Upper lobe of left lung (tissue), 6 donors: ENCODE measurements around the gene CFAP157. TPM values are rescaled to one million over a fixed set of nuclear protein-coding genes. Genes with fewer than 3 reads are reported as not detected.

Source experiments
- ATAC-seq, 2 donors: fragments of 200-7000 bp; cut with Tn5 transposase; one replicate each; pipeline ENCODE4 v1.9.1; 2022; ENCODE audit warnings: mild to moderate bottlenecking in 2 of 2, moderate library complexity in 2 of 2; ENCODE audit not compliant: low FRiP score in 2 of 2
- DNase-seq, 2 donors: peaks; one replicate each; pipeline ENCODE4 v3.0.0-alpha.2; 2019 to 2020
- H3K27ac ChIP-seq, 4 donors: fragments of 200-600 bp; sonication (generic); one replicate each; pipeline ENCODE4 v1.5.1; 2016 to 2019
- H3K27me3 ChIP-seq, 4 donors: fragments of 200-600 bp; sonication (generic); one replicate each; pipeline ENCODE4 v1.5.1; 2017 to 2019
- H3K36me3 ChIP-seq, 4 donors: fragments of 200-600 bp; sonication (generic); one replicate each; pipeline ENCODE4 v1.5.1; 2016 to 2019
- H3K4me1 ChIP-seq, 4 donors: fragments of 200-600 bp; sonication (generic); one replicate each; pipeline ENCODE4 v1.5.1; 2018 to 2019
- H3K4me3 ChIP-seq, 4 donors: fragments of 200-600 bp; sonication (generic); one replicate each; pipeline ENCODE4 v1.5.1; 2017 to 2019; ENCODE audit warnings: mild to moderate bottlenecking in 2 of 4, moderate library complexity in 1 of 4
- H3K9me3 ChIP-seq, 4 donors: fragments of 200-600 bp; sonication (generic); one replicate each; pipeline ENCODE4 v1.5.1; 2018 to 2019
- CTCF ChIP-seq, 6 experiments: fragments of 450-650 bp in 4 of 6; fragments of 200-600 bp in 2 of 6; sonication (generic) in 2 of 6; IDR thresholded peaks; one replicate each; pipeline ENCODE4 v1.5.1; 2016 to 2019; ENCODE audit warnings: antibody characterized with exemption in 6 of 6
- EP300 ChIP-seq, 4 donors: sonication (generic); formaldehyde crosslinking; IDR thresholded peaks; one replicate each; pipeline ENCODE4 v1.5.1; 2017; ENCODE audit warnings: antibody characterized with exemption in 4 of 4, control low read depth in 2 of 4
- POLR2A ChIP-seq, 4 donors: fragments of 450-650 bp; IDR thresholded peaks; one replicate each; pipeline ENCODE4 v1.5.1; 2016 to 2017; ENCODE audit warnings: antibody characterized with exemption in 4 of 4, mild to moderate bottlenecking in 2 of 4
- POLR2AphosphoS5 ChIP-seq, 2 donors: sonication (generic); formaldehyde crosslinking; IDR thresholded peaks; one replicate each; pipeline ENCODE4 v1.5.1; 2017; ENCODE audit warnings: antibody characterized with exemption in 2 of 2
- WGBS, 2 donors: methylation state at CpG; one replicate each; pipeline ENCODE4 v1.1.5; 2017 to 2018; 5-methylcytosine and 5-hydroxymethylcytosine counted together
- total RNA-seq, 6 donors: library from RNA; depleted of rRNA in 4 of 6; stranded (reverse); fragments of >200 nt in 4 of 6; gene quantifications; one replicate each; pipeline versions ENCODE4 v1.1.0 to v1.2.1, GENCODE V29; 2016 to 2021
- donor health status: DM: no; HTN: no; CAD: no; lungs with moderate emphysema.
- donor health status: DM: no; HTN: yes; CAD: no; lungs with severe emphysema.

The CFAP157 gene
- total RNA-seq, 6 donors from 2014 or later: 0.77 to 125 (median 37.0) TPM

- Histone ChIP-seq H3K4me1 (peaks cover 4 to 26% (median 14%) of the 10 kb centered on the region in 4 donors), H3K4me3 (peak overlapping the region in 1 of 4 donors; percentile 47), H3K27ac (peak overlapping the region in 3 of 4 donors; percentile 56 to 89 (median 87)), H3K27me3 (peaks cover 0 to 16% (median 4%) of the 10 kb centered on the region in 4 donors), H3K36me3 (peaks cover 0 to 57% (median 35%) of the 10 kb centered on the region in 4 donors), H3K9me3 (no peaks in the 10 kb centered on the region)
- 59 to 64% methylated on average over 7 to 8 of the region's 8 CpGs for WGBS, 2 donors
- no peak for TF ChIP-seq POLR2AphosphoS5 (IDR thresholded peaks at IDR 0.05)
- TF ChIP-seq POLR2A (IDR thresholded peaks at IDR 0.05): no peak
- TF ChIP-seq EP300 (IDR thresholded peaks at IDR 0.05): no peak
- no peak for TF ChIP-seq CTCF (IDR thresholded peaks at IDR 0.05)
- DNase-seq (no peak), ATAC-seq (no peak)
These were observed 46.8 kb downstream of the CFAP157 start for GRCh38 chr9:127753622-127754021.

GRCh38 chr9:127754099-127755060, 47.6 kb downstream of the CFAP157 start:
- ATAC-seq (peak in 1 of 2 donors; percentile 23), DNase-seq (peak in 1 of 2 donors; percentile 80)
- H3K27ac ChIP-seq: peak overlapping the region; percentile 56 to 89 (median 74)
- H3K9me3 ChIP-seq: no peaks in the 10 kb centered on the region
- WGBS, 2 donors: 51 to 54% methylated on average over 27 to 58 of the region's 86 CpGs
- TF ChIP-seq CTCF (IDR thresholded peaks at IDR 0.05) (no peak), EP300 (IDR thresholded peaks at IDR 0.05) (no peak), POLR2AphosphoS5 (IDR thresholded peaks at IDR 0.05) (no peak), POLR2A (IDR thresholded peaks at IDR 0.05) (no peak)
- H3K4me1 ChIP-seq: peaks cover 4 to 30% (median 14%) of the 10 kb centered on the region in 4 donors
- H3K4me3 ChIP-seq: peak overlapping the region in 3 of 4 donors; percentile 31 to 47 (median 38)
- peaks cover 0 to 16% (median 4%) of the 10 kb centered on the region in 4 donors for H3K27me3 ChIP-seq
- peaks cover 0 to 56% (median 27%) of the 10 kb centered on the region in 4 donors for H3K36me3 ChIP-seq

- WGBS, 2 donors: 44 to 57% methylated on average over 10 to 30 of the region's 61 CpGs
These were observed 48.6 kb downstream of the CFAP157 start for GRCh38 chr9:127755061-127756060.

More at GRCh38 chr9:127755061-127756060, 48.6 kb downstream of the CFAP157 start:
- Histone ChIP-seq H3K27me3 (peaks cover 0 to 16% (median 4%) of the 10 kb centered on the region in 4 donors), H3K4me3 (peak overlapping the region in 3 of 4 donors; percentile 31 to 47 (median 38)), H3K27ac (peak overlapping the region; percentile 56 to 89 (median 74)), H3K4me1 (peaks cover 4 to 30% (median 14%) of the 10 kb centered on the region in 4 donors), H3K36me3 (peaks cover 0 to 53% (median 20%) of the 10 kb centered on the region in 4 donors), H3K9me3 (no peaks in the 10 kb centered on the region)
- no peak for TF ChIP-seq CTCF (IDR thresholded peaks at IDR 0.05)
- no peak for TF ChIP-seq EP300 (IDR thresholded peaks at IDR 0.05)
- TF ChIP-seq POLR2AphosphoS5 (IDR thresholded peaks at IDR 0.05): peak in 1 of 2 donors; percentile 19
- no peak for TF ChIP-seq POLR2A (IDR thresholded peaks at IDR 0.05)
- ATAC-seq: peak in 1 of 2 donors; percentile 42
- DNase-seq: peak in 1 of 2 donors; percentile 77
